ENCODE results near the gene ZBTB20.
A peak's percentile ranks its signal among the peaks of the same experiment; 100 is the strongest.

Gene ZBTB20

GRCh38 chr3:114973536-114973935, 173.6 kb downstream of the ZBTB20 start:
- no peaks in the 10 kb centered on the region for H3K9me3 Mint-ChIP-seq
- H3K4me3 Mint-ChIP-seq = no peak overlapping the region
- no peaks in the 10 kb centered on the region for H3K4me1 Mint-ChIP-seq
- no peaks in the 10 kb centered on the region for H3K27me3 Mint-ChIP-seq
- DNase-seq (ENCODE audit: low spot score in 2 of 2) = no peak
- H3K36me3 Mint-ChIP-seq (ENCODE audit: insufficient read depth) = peaks cover 3% of the 10 kb centered on the region
- no peak for ATAC-seq (replicated peaks; ENCODE audit: extremely low read depth, poor library complexity, severe bottlenecking)
- no peak overlapping the region for H3K27ac Mint-ChIP-seq (ENCODE audit: low read depth)

- Mint-ChIP-seq H3K27ac (ENCODE audit: low read depth) (no peak overlapping the region), H3K27me3 (no peaks in the 10 kb centered on the region), H3K4me3 (no peak overlapping the region), H3K4me1 (no peaks in the 10 kb centered on the region), H3K9me3 (no peaks in the 10 kb centered on the region), H3K36me3 (ENCODE audit: insufficient read depth) (peaks cover 4% of the 10 kb centered on the region)
- DNase-seq (ENCODE audit: low spot score in 2 of 2) (no peak), ATAC-seq (replicated peaks; ENCODE audit: extremely low read depth, poor library complexity, severe bottlenecking) (no peak)
Observed at GRCh38 chr3:114967168-114967567, 179.9 kb downstream of the ZBTB20 start.

GRCh38 chr3:114962189-114962588, 184.9 kb downstream of the ZBTB20 start:
- Mint-ChIP-seq H3K4me3 (no peak overlapping the region), H3K27me3 (no peaks in the 10 kb centered on the region), H3K27ac (ENCODE audit: low read depth) (no peak overlapping the region), H3K4me1 (no peaks in the 10 kb centered on the region), H3K9me3 (no peaks in the 10 kb centered on the region), H3K36me3 (ENCODE audit: insufficient read depth) (peaks cover 8% of the 10 kb centered on the region)
- no peak for DNase-seq (ENCODE audit: low spot score in 2 of 2)
- no peak for ATAC-seq (replicated peaks; ENCODE audit: extremely low read depth, poor library complexity, severe bottlenecking)

- no peak overlapping the region for H3K27ac Mint-ChIP-seq (ENCODE audit: low read depth)
- no peak for ATAC-seq (replicated peaks; ENCODE audit: extremely low read depth, poor library complexity, severe bottlenecking)
- no peaks in the 10 kb centered on the region for H3K4me1 Mint-ChIP-seq
- no peak for DNase-seq (ENCODE audit: low spot score in 2 of 2)
- peaks cover 6% of the 10 kb centered on the region for H3K9me3 Mint-ChIP-seq
- H3K4me3 Mint-ChIP-seq = no peak overlapping the region
- H3K27me3 Mint-ChIP-seq = no peaks in the 10 kb centered on the region
- H3K36me3 Mint-ChIP-seq (ENCODE audit: insufficient read depth) = peaks cover 6% of the 10 kb centered on the region
Observed at GRCh38 chr3:114958930-114959329, 188.2 kb downstream of the ZBTB20 start.

GRCh38 chr3:114953800-114954199, 193.3 kb downstream of the ZBTB20 start:
- no peak overlapping the region for H3K4me3 Mint-ChIP-seq
- DNase-seq (ENCODE audit: low spot score in 2 of 2) (no peak), ATAC-seq (replicated peaks; ENCODE audit: extremely low read depth, poor library complexity, severe bottlenecking) (no peak)
- H3K27me3 Mint-ChIP-seq = no peaks in the 10 kb centered on the region
- peaks cover 5% of the 10 kb centered on the region for H3K36me3 Mint-ChIP-seq (ENCODE audit: insufficient read depth)
- H3K9me3 Mint-ChIP-seq = peaks cover 20% of the 10 kb centered on the region
- H3K4me1 Mint-ChIP-seq = no peaks in the 10 kb centered on the region
- no peak overlapping the region for H3K27ac Mint-ChIP-seq (ENCODE audit: low read depth)

GRCh38 chr3:114953215-114953799, 193.8 kb downstream of the ZBTB20 start:
- H3K4me1 Mint-ChIP-seq = no peaks in the 10 kb centered on the region
- no peak overlapping the region for H3K27ac Mint-ChIP-seq (ENCODE audit: low read depth)
- H3K27me3 Mint-ChIP-seq = no peaks in the 10 kb centered on the region
- no peak overlapping the region for H3K4me3 Mint-ChIP-seq
- H3K36me3 Mint-ChIP-seq (ENCODE audit: insufficient read depth) = peaks cover 1% of the 10 kb centered on the region
- ATAC-seq (replicated peaks; ENCODE audit: extremely low read depth, poor library complexity, severe bottlenecking) = no peak
- peaks cover 20% of the 10 kb centered on the region for H3K9me3 Mint-ChIP-seq
- no peak for DNase-seq (ENCODE audit: low spot score in 2 of 2)

- Mint-ChIP-seq H3K4me1 (peaks cover 31% of the 10 kb centered on the region), H3K36me3 (ENCODE audit: insufficient read depth) (peaks cover 4% of the 10 kb centered on the region), H3K27ac (ENCODE audit: low read depth) (peak overlapping the region; percentile 61), H3K9me3 (no peaks in the 10 kb centered on the region), H3K27me3 (no peaks in the 10 kb centered on the region), H3K4me3 (no peak overlapping the region)
- ATAC-seq (replicated peaks; ENCODE audit: extremely low read depth, poor library complexity, severe bottlenecking) = no peak
- DNase-seq (ENCODE audit: low spot score in 2 of 2) = no peak
Observed at GRCh38 chr3:114942773-114943172, 204.3 kb downstream of the ZBTB20 start.

- no peaks in the 10 kb centered on the region for H3K27me3 Mint-ChIP-seq
- H3K27ac Mint-ChIP-seq (ENCODE audit: low read depth) = no peak overlapping the region
- no peak for ATAC-seq (replicated peaks; ENCODE audit: extremely low read depth, poor library complexity, severe bottlenecking)
- no peak overlapping the region for H3K4me3 Mint-ChIP-seq
- H3K36me3 Mint-ChIP-seq (ENCODE audit: insufficient read depth) = peaks cover 4% of the 10 kb centered on the region
- H3K9me3 Mint-ChIP-seq = no peaks in the 10 kb centered on the region
- DNase-seq (ENCODE audit: low spot score in 2 of 2) = no peak
- H3K4me1 Mint-ChIP-seq = peaks cover 31% of the 10 kb centered on the region
Observed at GRCh38 chr3:114941626-114942309, 205.3 kb downstream of the ZBTB20 start.

GRCh38 chr3:114939920-114940319, 207.2 kb downstream of the ZBTB20 start:
- no peaks in the 10 kb centered on the region for H3K9me3 Mint-ChIP-seq
- no peak for DNase-seq (ENCODE audit: low spot score in 2 of 2)
- H3K27me3 Mint-ChIP-seq = no peaks in the 10 kb centered on the region
- H3K27ac Mint-ChIP-seq (ENCODE audit: low read depth) = no peak overlapping the region
- H3K4me3 Mint-ChIP-seq = no peak overlapping the region
- H3K4me1 Mint-ChIP-seq = peaks cover 25% of the 10 kb centered on the region
- no peak for ATAC-seq (replicated peaks; ENCODE audit: extremely low read depth, poor library complexity, severe bottlenecking)
- H3K36me3 Mint-ChIP-seq (ENCODE audit: insufficient read depth) = peaks cover 5% of the 10 kb centered on the region

- no peak overlapping the region for H3K27ac Mint-ChIP-seq (ENCODE audit: low read depth)
Observed at GRCh38 chr3:114933407-114933806, 213.7 kb downstream of the ZBTB20 start.

GRCh38 chr3:114929971-114930732, 216.9 kb downstream of the ZBTB20 start:
- H3K4me3 Mint-ChIP-seq = no peak overlapping the region
- no peak for ATAC-seq (replicated peaks; ENCODE audit: extremely low read depth, poor library complexity, severe bottlenecking)

More at GRCh38 chr3:114933407-114933806, 213.7 kb downstream of the ZBTB20 start:
- H3K36me3 Mint-ChIP-seq (ENCODE audit: insufficient read depth) = peaks cover 5% of the 10 kb centered on the region
- no peak for ATAC-seq (replicated peaks; ENCODE audit: extremely low read depth, poor library complexity, severe bottlenecking)
- H3K4me1 Mint-ChIP-seq = peaks cover 6% of the 10 kb centered on the region
- no peak overlapping the region for H3K4me3 Mint-ChIP-seq
- H3K9me3 Mint-ChIP-seq = no peaks in the 10 kb centered on the region
- no peak for DNase-seq (ENCODE audit: low spot score in 2 of 2)
- H3K27me3 Mint-ChIP-seq = no peaks in the 10 kb centered on the region

GRCh38 chr3:114928989-114929640, 218.0 kb downstream of the ZBTB20 start:
- H3K27me3 Mint-ChIP-seq = no peaks in the 10 kb centered on the region
- peaks cover 6% of the 10 kb centered on the region for H3K4me1 Mint-ChIP-seq
- no peaks in the 10 kb centered on the region for H3K9me3 Mint-ChIP-seq
- H3K36me3 Mint-ChIP-seq (ENCODE audit: insufficient read depth) = peaks cover 3% of the 10 kb centered on the region
- ATAC-seq (replicated peaks; ENCODE audit: extremely low read depth, poor library complexity, severe bottlenecking) (no peak), DNase-seq (ENCODE audit: low spot score in 2 of 2) (no peak)
- H3K4me3 Mint-ChIP-seq = no peak overlapping the region
- no peak overlapping the region for H3K27ac Mint-ChIP-seq (ENCODE audit: low read depth)

More at GRCh38 chr3:114929971-114930732, 216.9 kb downstream of the ZBTB20 start:
- H3K4me1 Mint-ChIP-seq = peaks cover 6% of the 10 kb centered on the region
- H3K9me3 Mint-ChIP-seq = no peaks in the 10 kb centered on the region
- no peaks in the 10 kb centered on the region for H3K27me3 Mint-ChIP-seq
- no peak for DNase-seq (ENCODE audit: low spot score in 2 of 2)
- H3K27ac Mint-ChIP-seq (ENCODE audit: low read depth) = no peak overlapping the region
- H3K36me3 Mint-ChIP-seq (ENCODE audit: insufficient read depth) = peaks cover 3% of the 10 kb centered on the region
